RKO (cell line): ENCODE measurements around the gene CAB39L.
A peak's percentile ranks its signal among the peaks of the same experiment; 100 is the strongest.
"Not testable (repeated sequence)": the region's sequence is repeated elsewhere in the genome, so short reads cannot be mapped to it uniquely, and the experiment has no call there.

Experiments
- DNase-seq: peaks from one replicate; pipeline ENCODE4 v3.0.0-alpha.2; 2016; ENCODE audit warnings: low spot score

The CAB39L gene

GRCh38 chr13:49347650-49348385 lies 96.0 kb downstream of the CAB39L start:
- DNase-seq = no peak

DNA sequence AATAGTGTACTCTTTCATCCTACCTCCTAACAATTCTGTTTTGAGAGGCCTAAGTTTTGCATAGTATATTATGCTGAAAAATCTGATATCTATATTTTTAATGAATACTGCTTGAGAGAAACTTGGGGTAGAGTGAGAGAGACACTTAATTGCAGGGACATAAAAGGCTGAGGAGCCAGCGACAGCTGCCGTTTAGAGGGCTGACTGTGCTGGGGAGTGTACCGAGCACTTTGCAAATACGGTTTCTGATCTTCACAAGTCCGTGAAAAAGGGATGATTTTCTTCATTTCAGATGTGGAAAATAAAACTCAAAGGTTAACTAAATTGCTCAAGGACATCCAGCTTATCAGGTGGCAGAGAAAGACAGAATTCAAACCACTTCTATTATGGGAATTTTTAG lies 97.4 kb downstream of the CAB39L start:
- DNase-seq = no peak

- DNase-seq = no peak
These were observed 100.1 kb downstream of the CAB39L start for GRCh38 chr13:49343731-49344130.

DNA sequence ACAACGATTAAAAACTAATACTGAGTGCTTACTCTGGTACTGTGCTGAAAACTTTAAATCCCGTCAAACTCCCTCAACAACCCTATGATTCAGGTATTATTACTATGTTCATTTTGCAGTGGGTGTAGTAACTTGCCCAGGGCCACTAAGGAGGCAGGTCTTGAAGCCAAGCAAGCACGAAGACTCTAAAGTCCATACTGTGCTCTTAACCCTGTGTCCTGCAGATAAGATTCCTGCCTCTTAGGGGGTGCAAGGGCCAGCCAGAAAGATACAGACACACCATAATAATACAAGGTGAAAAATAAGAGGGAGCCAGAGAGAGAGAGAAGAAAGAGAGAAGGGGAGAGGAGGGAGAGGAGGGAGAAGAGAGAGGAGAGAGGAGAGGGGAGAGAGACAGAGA lies 100.6 kb downstream of the CAB39L start:
- DNase-seq = no peak

DNA sequence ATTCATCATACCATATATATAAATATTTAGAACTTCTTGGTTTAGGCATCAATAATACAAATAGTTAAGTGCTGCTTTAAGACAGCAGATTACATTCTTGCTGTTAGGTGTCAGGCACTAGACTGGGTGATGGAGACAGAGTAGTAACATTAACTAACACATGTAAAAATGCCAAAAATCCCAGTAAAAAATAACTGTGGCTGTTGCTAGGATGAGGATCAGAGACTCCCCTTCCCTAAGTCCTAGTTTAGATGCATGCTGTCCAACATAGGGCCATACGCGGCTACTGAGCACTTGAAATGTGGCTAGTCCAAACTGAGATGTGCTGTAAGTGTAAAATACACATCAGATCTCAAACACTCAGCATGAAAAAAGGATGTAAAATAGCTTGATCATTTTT lies 101.4 kb downstream of the CAB39L start:
- no peak for DNase-seq

GRCh38 chr13:49341941-49342340 lies 101.9 kb downstream of the CAB39L start:
- no peak for DNase-seq

DNA sequence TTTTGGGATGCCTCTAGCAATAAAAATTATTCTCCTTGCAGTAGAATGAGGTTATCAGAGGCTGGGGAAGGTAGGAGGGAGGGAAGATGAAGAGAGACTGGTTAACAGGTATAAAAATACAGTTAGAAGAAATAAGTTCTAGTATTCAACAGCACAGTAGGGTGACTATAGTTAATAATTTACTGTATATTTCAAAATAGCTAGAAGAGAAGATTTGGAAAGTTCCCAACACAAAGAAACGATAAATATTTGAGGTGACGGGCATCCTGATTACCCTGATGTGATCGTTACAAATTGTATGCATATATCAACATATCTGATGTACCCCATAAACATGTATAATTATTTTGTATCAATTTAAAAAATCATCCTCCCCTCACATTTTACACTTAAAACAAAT lies 102.3 kb downstream of the CAB39L start:
- DNase-seq = no peak

GRCh38 chr13:49340161-49340560 lies 103.7 kb downstream of the CAB39L start:
- no peak for DNase-seq

DNA sequence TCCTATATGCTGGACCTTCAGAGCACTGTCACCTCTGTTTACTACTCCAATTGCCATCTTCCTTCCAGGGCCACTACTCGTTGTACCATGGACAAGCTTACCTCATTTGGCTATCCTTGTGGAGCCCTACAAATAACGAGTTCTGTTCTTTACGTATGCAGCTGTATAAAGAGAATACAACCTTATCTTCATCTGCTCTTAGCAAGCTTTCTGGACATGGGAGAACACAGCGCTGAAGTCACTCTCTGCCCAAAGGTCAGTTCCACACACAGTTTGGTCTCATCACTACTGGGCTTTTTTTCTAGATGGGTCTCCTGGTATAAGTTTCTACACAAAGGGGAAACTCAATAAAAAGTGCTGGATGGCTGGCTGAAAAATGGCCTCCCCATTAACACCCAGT lies 107.2 kb downstream of the CAB39L start:
- no peak for DNase-seq

- DNase-seq = no peak
These were observed 113.4 kb downstream of the CAB39L start for GRCh38 chr13:49330546-49330864.

DNA sequence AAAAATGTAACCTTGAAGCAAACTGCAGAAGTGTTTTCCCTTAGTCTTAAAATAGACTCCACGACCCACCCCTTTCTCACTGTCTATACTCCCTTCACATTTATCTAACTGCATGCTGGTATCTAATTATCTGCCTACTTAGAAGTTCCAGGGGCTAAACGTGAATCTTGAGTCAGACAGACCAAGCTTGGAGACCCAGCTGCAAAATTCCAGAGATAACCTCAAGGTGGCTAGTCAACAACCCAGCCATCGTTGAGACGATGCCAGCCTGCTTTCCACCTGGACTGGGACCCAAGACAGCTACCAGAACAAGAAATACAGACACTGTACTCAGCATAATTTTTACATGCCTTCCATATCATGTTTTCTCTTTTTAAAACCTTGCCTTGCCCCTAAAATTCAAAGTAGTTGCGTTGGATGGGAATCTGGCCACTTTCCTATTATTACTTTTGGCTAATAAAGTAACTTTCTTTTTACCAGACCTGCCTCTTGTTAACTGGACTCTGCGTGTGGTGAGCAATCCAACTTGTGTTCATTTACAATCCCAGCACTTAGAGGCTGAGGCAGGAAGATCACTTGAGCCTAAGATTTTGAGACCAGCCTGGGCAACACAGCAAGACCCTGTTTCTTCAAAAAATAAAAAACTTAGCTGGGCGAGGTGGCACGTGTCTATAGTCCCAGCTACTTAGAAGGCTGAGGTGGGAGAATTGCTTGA lies 113.9 kb downstream of the CAB39L start:
- no peak for DNase-seq

DNA sequence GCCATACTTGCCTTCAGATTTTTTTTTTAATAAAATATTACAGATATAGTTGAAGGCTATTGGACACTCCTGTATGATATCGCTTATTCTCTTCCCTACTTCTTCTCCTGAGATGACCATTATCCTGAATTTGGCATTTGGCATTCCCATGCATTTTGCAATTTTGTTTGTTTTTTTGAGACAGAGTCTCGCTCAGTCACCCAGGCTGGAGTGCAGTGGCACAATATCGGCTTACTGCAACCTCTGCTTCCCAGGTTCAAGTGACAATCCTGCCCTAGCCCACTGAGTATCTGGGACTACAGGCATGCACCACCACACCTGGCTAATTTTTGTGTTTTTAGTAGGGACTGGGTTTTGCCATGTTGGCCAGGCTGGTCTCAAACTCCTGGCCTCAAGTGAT lies 116.7 kb downstream of the CAB39L start:
- not testable (repeated sequence) for DNase-seq

DNA sequence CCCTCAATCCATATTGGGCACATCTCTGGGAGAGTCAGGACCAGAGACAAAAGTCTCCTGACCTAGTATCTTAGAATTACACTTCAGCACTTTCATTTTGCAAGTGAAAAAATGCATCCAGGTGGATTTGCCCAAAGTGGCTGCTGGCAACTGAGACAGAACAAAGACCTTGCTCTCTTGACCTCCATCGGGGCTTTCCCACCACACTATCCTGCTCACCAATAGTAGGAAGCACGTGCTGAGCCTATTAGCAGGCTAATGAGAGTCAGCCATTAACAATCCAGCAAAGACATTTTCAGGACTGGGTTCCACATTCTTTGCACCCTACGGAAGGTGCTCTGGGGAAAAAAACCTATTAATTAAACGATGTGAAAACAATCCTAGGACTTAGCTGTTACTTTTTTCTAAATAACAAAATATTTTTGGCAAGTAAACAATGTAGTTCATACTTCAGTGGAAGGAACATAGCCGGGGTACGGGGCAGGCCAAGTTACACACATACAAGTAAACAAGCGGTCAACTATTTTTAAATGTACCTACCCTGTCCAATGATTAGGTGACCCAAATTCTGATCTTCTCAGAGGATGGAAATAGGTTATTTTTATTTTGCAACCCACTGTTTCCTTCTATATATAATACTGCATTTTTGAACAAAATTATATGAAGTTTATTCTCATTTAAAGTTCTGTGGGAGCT lies 117.5 kb downstream of the CAB39L start:
- DNase-seq = no peak

DNA sequence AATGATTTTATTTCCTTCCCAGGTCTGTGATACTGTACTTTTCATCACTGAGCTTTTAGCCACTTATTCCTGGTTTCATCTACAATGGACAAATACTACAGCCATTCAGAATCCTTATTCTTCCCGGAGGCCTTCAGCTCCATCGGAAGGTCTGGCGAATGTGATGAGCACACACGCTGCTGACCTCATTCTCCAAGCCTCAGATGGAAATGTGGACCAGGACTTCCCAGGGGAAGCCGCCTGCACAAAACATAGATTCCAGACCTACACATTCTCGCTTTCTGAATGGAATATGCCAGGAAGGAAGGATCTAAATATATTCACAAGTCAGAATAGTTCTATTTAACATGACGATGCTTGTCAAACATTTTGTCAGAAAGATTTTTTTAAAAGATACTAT lies 120.5 kb downstream of the CAB39L start:
- DNase-seq = no peak

GRCh38 chr13:49322702-49323101 lies 121.2 kb downstream of the CAB39L start:
- DNase-seq = no peak

DNA sequence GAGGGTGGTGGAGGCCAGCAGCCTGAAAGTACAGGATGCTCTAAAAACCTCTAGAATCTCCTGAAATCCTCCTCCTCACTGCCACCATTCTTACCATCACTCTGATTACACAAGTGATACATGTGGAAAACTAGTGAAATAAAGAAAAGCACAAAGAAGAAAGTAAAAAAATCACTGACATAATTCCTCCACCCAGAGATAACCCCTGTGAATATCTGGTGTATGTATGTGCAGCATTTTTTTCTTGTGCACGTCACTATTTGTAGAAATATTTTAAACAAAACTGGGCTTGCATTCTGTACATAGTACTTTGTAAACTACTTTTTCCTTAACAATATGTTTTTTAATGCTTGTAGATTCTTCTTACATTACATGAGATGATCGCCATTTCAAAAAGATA lies 122.9 kb downstream of the CAB39L start:
- DNase-seq = no peak

DNA sequence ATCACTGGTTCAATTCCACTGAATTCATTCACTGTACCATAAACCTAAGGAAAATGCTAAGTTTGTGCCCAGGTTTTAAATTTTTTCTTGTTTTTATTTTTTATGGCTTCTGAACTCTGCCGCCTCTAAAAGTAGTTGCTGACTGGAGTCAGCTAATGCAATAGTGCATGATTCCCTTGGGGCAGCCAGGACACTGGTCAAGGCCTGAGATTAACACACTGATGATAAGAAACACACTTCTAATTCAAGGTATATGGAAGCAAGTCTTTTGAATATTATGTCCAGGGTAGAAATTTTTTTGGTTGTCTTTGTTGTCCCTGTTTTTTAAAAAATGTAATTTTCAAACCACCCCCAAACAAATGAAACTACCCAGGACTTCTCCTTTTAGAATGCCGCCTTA lies 123.9 kb downstream of the CAB39L start:
- no peak for DNase-seq

DNA sequence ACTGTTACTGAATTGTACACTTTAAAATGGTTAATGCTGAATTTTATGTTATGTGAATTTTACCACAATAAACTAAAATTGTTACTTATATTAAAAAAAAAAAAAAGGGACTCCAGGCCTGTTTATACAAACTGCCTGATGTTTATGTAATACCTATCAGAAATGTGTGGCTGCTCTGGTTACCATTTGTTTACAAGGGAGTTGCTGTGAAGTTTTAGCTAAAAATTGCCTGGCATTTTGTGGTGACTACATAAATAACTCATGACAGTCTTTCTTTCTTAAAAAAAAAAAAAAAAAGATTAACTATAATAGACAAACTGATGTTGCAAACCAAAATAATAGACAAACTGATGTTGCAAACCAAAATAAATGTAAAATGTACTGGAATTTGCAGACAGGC lies 124.3 kb downstream of the CAB39L start:
- no peak for DNase-seq

GRCh38 chr13:49315756-49316482 lies 127.9 kb downstream of the CAB39L start:
- DNase-seq = no peak

- DNase-seq = peak; percentile 21
These were observed 128.8 kb downstream of the CAB39L start for GRCh38 chr13:49315036-49315565.

- DNase-seq = no peak
These were observed 129.5 kb downstream of the CAB39L start for GRCh38 chr13:49314344-49314882.

DNA sequence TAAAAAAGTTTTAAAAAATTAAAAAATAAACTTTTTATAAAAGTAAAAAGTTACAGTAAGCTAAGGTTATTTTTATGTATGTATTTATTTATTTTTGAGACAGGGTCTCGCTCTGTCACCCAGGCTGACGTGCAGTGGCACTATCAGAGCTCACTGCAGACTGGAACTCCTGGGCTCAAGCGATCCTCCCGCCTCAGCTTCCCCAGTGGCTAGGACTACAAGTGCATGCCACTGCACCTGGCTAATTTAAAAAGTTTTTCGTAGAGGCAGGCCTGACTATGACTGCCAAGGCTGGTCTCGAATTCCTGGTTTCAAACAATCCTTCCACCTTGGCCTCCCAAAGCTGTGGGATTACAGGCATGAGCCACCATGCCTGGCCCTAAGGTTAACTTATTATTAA lies 132.0 kb downstream of the CAB39L start:
- no peak for DNase-seq
